ENCODE results near the gene MPRIP. TPM values are rescaled to one million over a fixed set of nuclear protein-coding genes. Genes with fewer than 3 reads are reported as not detected.

MPRIP gene
- total and polyA plus RNA-seq, 2 donors (not counting 3 experiments of a cell fraction or from before 2014, with no cell fraction given) = 94.6 to 246 TPM

- no peak overlapping the region for H3K4me2 ChIP-seq (ENCODE audit: insufficient read depth, low read length)
- no peaks in the 10 kb centered on the region for H3K27me3 ChIP-seq (ENCODE audit: control insufficient read depth in 2 of 2, insufficient read depth in 2 of 2, low read length in 2 of 2)
- H3K9me3 ChIP-seq (replicated peaks; ENCODE audit: control insufficient read depth, insufficient read depth, low read length) = no peaks in the 10 kb centered on the region
- no peak for FAIRE-seq
- H3K4me3 ChIP-seq (replicated peaks in 1 of 3; ENCODE audit: insufficient read depth in 1 of 3, low read depth in 1 of 3, low read length in 3 of 3) = no peak overlapping the region
- ChIA-PET POLR2A (no interaction called here), CTCF (interaction anchor here (1.2 to 1.8 kb wide), 3 partner anchors 14 to 37 kb away, joined by 3 to 5 read pairs (median 3); no protein-coding TSS in a partner anchor)
- DNase-seq (ENCODE audit: low read depth, low spot score) = no peak
- peaks cover 27% of the 10 kb centered on the region for H3K4me1 ChIP-seq (ENCODE audit: control insufficient read depth, extremely low read depth, insufficient read depth, low read length)
- no peaks in the 10 kb centered on the region for H4K20me1 ChIP-seq (replicated peaks; ENCODE audit: control insufficient read depth, extremely low read depth, insufficient read depth, low read length)
- dilution Hi-C loops (cut with MboI; ENCODE audit: extremely low pct_ligation_motif_present, low sequenced_read_pairs) (no loop called here), intact Hi-C loops (cut with micrococcal nuclease) (no loop called here)
- no peak overlapping the region for H2AFZ ChIP-seq (ENCODE audit: low read depth, low read length)
- H3K9me1 ChIP-seq (replicated peaks; ENCODE audit: control insufficient read depth, extremely low read depth, insufficient read depth, low read length) = no peaks in the 10 kb centered on the region
- BruUV-seq (replicated peaks) = no TSS peak
- no peaks in the 10 kb centered on the region for H3K36me3 ChIP-seq (ENCODE audit: control insufficient read depth in 2 of 2, extremely low read depth in 1 of 2, insufficient read depth in 2 of 2, low read length in 2 of 2)
- no peaks in the 10 kb centered on the region for H3K79me2 ChIP-seq (ENCODE audit: control insufficient read depth, insufficient read depth, low read length)
- H3K27ac ChIP-seq (ENCODE audit: insufficient read depth, low read depth, low read length) = no peak overlapping the region
- H3K9ac ChIP-seq (replicated peaks; ENCODE audit: extremely low read depth, insufficient read depth, low read length) = no peak overlapping the region
- no peak for TF ChIP-seq EZH2 (IDR thresholded peaks at IDR 0.05; ENCODE audit: borderline replicate concordance, low read depth, low read length, severe bottlenecking)
- TF ChIP-seq JUN (IDR thresholded peaks at IDR 0.05; ENCODE audit: borderline replicate concordance, insufficient read depth, insufficient read length, low read depth) = no peak
Observed at GRCh38 chr17:17028878-17029535, 13.2 kb upstream of the MPRIP start.

DNA sequence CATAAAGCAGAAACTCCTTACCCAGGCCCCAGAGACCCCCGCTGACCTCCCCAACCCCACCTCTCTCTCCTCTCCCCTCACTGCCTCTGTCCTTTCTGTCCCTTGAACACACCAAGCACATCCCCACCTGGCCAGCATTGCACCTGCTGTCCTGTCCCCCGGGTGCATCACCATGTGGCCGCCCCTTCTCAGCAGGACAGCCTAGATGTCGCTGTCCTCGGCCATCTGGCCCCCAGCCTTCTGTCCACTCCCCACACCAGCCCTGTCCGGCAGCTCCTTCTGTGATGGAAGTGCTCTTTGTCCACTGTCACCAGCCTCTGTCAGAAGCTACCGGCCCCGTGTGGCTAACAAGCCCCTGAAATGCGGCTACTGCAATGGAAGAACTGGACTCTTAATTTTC lies 12.3 kb upstream of the MPRIP start:
- Histone ChIP-seq H3K9me3 (replicated peaks; ENCODE audit: control insufficient read depth, insufficient read depth, low read length) (no peaks in the 10 kb centered on the region), H3K4me1 (ENCODE audit: control insufficient read depth, extremely low read depth, insufficient read depth, low read length) (peaks cover 27% of the 10 kb centered on the region), H2AFZ (ENCODE audit: low read depth, low read length) (no peak overlapping the region), H3K4me2 (ENCODE audit: insufficient read depth, low read length) (no peak overlapping the region), H3K27me3 (ENCODE audit: control insufficient read depth in 2 of 2, insufficient read depth in 2 of 2, low read length in 2 of 2) (no peaks in the 10 kb centered on the region), H3K36me3 (ENCODE audit: control insufficient read depth in 2 of 2, extremely low read depth in 1 of 2, insufficient read depth in 2 of 2, low read length in 2 of 2) (no peaks in the 10 kb centered on the region), H3K9ac (replicated peaks; ENCODE audit: extremely low read depth, insufficient read depth, low read length) (no peak overlapping the region), H3K27ac (ENCODE audit: insufficient read depth, low read depth, low read length) (no peak overlapping the region), H4K20me1 (replicated peaks; ENCODE audit: control insufficient read depth, extremely low read depth, insufficient read depth, low read length) (no peaks in the 10 kb centered on the region), H3K9me1 (replicated peaks; ENCODE audit: control insufficient read depth, extremely low read depth, insufficient read depth, low read length) (no peaks in the 10 kb centered on the region), H3K79me2 (ENCODE audit: control insufficient read depth, insufficient read depth, low read length) (no peaks in the 10 kb centered on the region), H3K4me3 (replicated peaks in 1 of 3; ENCODE audit: insufficient read depth in 1 of 3, low read depth in 1 of 3, low read length in 3 of 3) (no peak overlapping the region)
- intact Hi-C loops (cut with micrococcal nuclease) = no loop called here
- ChIA-PET POLR2A (no interaction called here), CTCF (interaction anchor here (1.3 kb wide), 1 partner anchor 13 kb away, joined by 3 read pairs; no protein-coding TSS in a partner anchor)
- no TSS peak for BruUV-seq (replicated peaks)
- FAIRE-seq (no peak), DNase-seq (ENCODE audit: low read depth, low spot score) (no peak)
- dilution Hi-C loops (cut with MboI; ENCODE audit: extremely low pct_ligation_motif_present, low sequenced_read_pairs) = no loop called here
- TF ChIP-seq GATA2 (IDR thresholded peaks at IDR 0.05; ENCODE audit: insufficient read depth, insufficient read length, low read depth, low read length) (no peak), MYC (IDR thresholded peaks at IDR 0.05; ENCODE audit: low read depth, low read length) (no peak)
- TF ChIP-seq, protein P1, sequence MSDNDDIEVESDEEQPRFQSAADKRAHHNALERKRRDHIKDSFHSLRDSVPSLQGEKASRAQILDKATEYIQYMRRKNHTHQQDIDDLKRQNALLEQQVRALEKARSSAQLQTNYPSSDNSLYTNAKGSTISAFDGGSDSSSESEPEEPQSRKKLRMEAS (IDR thresholded peaks at IDR 0.05; ENCODE audit: insufficient read depth, insufficient read length) = no peak

All from endothelial cell of umbilical vein (primary cell).